ENCODE data around the gene RPS8.
"Not testable (repeated sequence)": the region's sequence is repeated elsewhere in the genome, so short reads cannot be mapped to it uniquely, and the experiment has no call there.

Gene RPS8

GRCh38 chr1:44775078-44775929 is at the start of gene RPS8:
Gene RPS8 (plus strand): TSS chr1:44775540. CDS start chr1:44775597, 57 bp downstream.
- peak; percentile 82 for DNase-seq (ENCODE audit: low read depth)

GRCh38 chr1:44730741-44731512 is 44.4 kb upstream of the RPS8 start, which contains the start of gene RNU5D-1:
Gene RNU5D-1 (minus strand): TSS chr1:44731170.
- peak; percentile 93 for DNase-seq (ENCODE audit: low read depth)

- DNase-seq (ENCODE audit: low read depth): no peak
Measured at GRCh38 chr1:44733365-44733764, 42.0 kb upstream of the RPS8 start.

- no peak for DNase-seq (ENCODE audit: low read depth)
Measured at GRCh38 chr1:44733784-44734183, 41.6 kb upstream of the RPS8 start.

GRCh38 chr1:44735992-44736391 is 39.3 kb upstream of the RPS8 start:
- DNase-seq (ENCODE audit: low read depth): no peak

- DNase-seq (ENCODE audit: low read depth): not testable (repeated sequence)
Measured at GRCh38 chr1:44738953-44739306, 36.4 kb upstream of the RPS8 start.

GRCh38 chr1:44739307-44740178 is 35.8 kb upstream of the RPS8 start, which contains the start of gene KIF2C:
Gene KIF2C (plus strand): TSS chr1:44739837. CDS start chr1:44739933, 96 bp downstream.
- DNase-seq (ENCODE audit: low read depth): peak; percentile 97

GRCh38 chr1:44740179-44740617 is 35.1 kb upstream of the RPS8 start:
- no peak for DNase-seq (ENCODE audit: low read depth)

GRCh38 chr1:44743211-44743610 is 32.1 kb upstream of the RPS8 start:
- DNase-seq (ENCODE audit: low read depth): no peak

GRCh38 chr1:44747878-44748277 is 27.5 kb upstream of the RPS8 start:
- no peak for DNase-seq (ENCODE audit: low read depth)

- no peak for DNase-seq (ENCODE audit: low read depth)
Measured at GRCh38 chr1:44757420-44757819, 17.9 kb upstream of the RPS8 start.

- no peak for DNase-seq (ENCODE audit: low read depth)
Measured at GRCh38 chr1:44759077-44759476, 16.3 kb upstream of the RPS8 start.

- DNase-seq (ENCODE audit: low read depth): no peak
Measured at GRCh38 chr1:44760876-44761275, 14.5 kb upstream of the RPS8 start.

- DNase-seq (ENCODE audit: low read depth): not testable (repeated sequence)
Measured at GRCh38 chr1:44766421-44766820, 8.9 kb upstream of the RPS8 start.

GRCh38 chr1:44775930-44776729 is 790 bp downstream of the RPS8 start:
- DNase-seq (ENCODE audit: low read depth): peak; percentile 33

- DNase-seq (ENCODE audit: low read depth): no peak
Measured at GRCh38 chr1:44776730-44777068, 1.4 kb downstream of the RPS8 start.

- no peak for DNase-seq (ENCODE audit: low read depth)
Measured at GRCh38 chr1:44777547-44777946, 2.2 kb downstream of the RPS8 start.

- no peak for DNase-seq (ENCODE audit: low read depth)
Measured at GRCh38 chr1:44777969-44778635, 2.8 kb downstream of the RPS8 start.

GRCh38 chr1:44778705-44779576 is 3.6 kb downstream of the RPS8 start:
- DNase-seq (ENCODE audit: low read depth): no peak

All from stimulated activated CD8-positive, alpha-beta memory T cell treated with anti-CD3 and anti-CD28 coated beads, Interleukin-4, amount 100 ng/mL, for 24 hours (primary cell).